ENCODE results near the gene MAPKAPK5.

The MAPKAPK5 gene

GRCh38 chr12:111925171-111925570, 83.1 kb downstream of the MAPKAPK5 start:
- no peak for TF ChIP-seq CTCF (IDR thresholded peaks at IDR 0.05; ENCODE audit: low read depth, low read length, poor library complexity, severe bottlenecking)
- TF ChIP-seq EZH2phosphoT487 (IDR thresholded peaks at IDR 0.05; ENCODE audit: borderline replicate concordance, low read length): no peak
- no peaks in the 10 kb centered on the region; the same call in 1 of the 2 replicates for H4K20me1 ChIP-seq (ENCODE audit: control insufficient read depth, insufficient read depth, low read depth, low read length)
- H3K27ac ChIP-seq (ENCODE audit: low read depth, low read length): no peak overlapping the region
- H3K36me3 ChIP-seq (ENCODE audit: control insufficient read depth, low read length): no peaks in the 10 kb centered on the region
- H3F3A ChIP-seq (ENCODE audit: control insufficient read depth, insufficient read depth): no peaks in the 10 kb centered on the region; the same call in 1 of the 2 replicates
- H3K9me2 ChIP-seq (replicated peaks; ENCODE audit: control insufficient read depth, low read length): no peaks in the 10 kb centered on the region
- no peaks in the 10 kb centered on the region for H3K4me1 ChIP-seq (ENCODE audit: control insufficient read depth, low read length)
- H3K9me3 ChIP-seq (ENCODE audit: control insufficient read depth, insufficient read depth, low read length): no peaks in the 10 kb centered on the region
- no peak overlapping the region for H3K4me2 ChIP-seq (ENCODE audit: low read length)
- H3K4me3 ChIP-seq (ENCODE audit: low read length): no peak overlapping the region
- H3K27me3 ChIP-seq (ENCODE audit: control insufficient read depth, low read length): no peaks in the 10 kb centered on the region
- H3K79me2 ChIP-seq (ENCODE audit: control insufficient read depth, low read length): no peaks in the 10 kb centered on the region

DNA sequence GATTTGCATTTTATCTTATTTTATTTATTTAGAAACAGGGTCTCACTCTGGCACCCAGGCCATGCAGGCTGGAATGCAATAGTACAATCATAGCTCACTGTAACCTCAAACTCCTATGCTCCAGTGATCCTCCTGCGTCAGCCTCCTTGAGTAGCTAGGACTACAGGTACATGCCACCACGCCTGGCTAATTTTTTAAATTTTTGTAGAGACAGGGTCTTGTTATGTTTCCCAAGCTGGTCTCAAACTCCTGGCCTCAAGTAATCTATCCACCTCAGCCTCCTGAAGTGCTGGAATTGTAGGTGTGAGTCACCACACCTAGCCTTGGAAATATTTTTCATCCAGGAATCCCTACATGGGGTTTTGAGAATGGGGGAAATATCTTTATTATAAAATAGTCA, 84.6 kb downstream of the MAPKAPK5 start:
- no peak overlapping the region for H3K4me2 ChIP-seq (ENCODE audit: low read length)
- no peaks in the 10 kb centered on the region for H3K79me2 ChIP-seq (ENCODE audit: control insufficient read depth, low read length)
- no peaks in the 10 kb centered on the region for H3K9me3 ChIP-seq (ENCODE audit: control insufficient read depth, insufficient read depth, low read length)
- no peaks in the 10 kb centered on the region for H3K9me2 ChIP-seq (replicated peaks; ENCODE audit: control insufficient read depth, low read length)
- H3K36me3 ChIP-seq (ENCODE audit: control insufficient read depth, low read length): no peaks in the 10 kb centered on the region
- H3K4me3 ChIP-seq (ENCODE audit: low read length): no peak overlapping the region
- H3K4me1 ChIP-seq (ENCODE audit: control insufficient read depth, low read length): no peaks in the 10 kb centered on the region
- H4K20me1 ChIP-seq (ENCODE audit: control insufficient read depth, insufficient read depth, low read depth, low read length): no peaks in the 10 kb centered on the region; the same call in 1 of the 2 replicates
- TF ChIP-seq EZH2phosphoT487 (IDR thresholded peaks at IDR 0.05; ENCODE audit: borderline replicate concordance, low read length): no peak
- TF ChIP-seq CTCF (IDR thresholded peaks at IDR 0.05; ENCODE audit: low read depth, low read length, poor library complexity, severe bottlenecking): no peak
- no peaks in the 10 kb centered on the region for H3K27me3 ChIP-seq (ENCODE audit: control insufficient read depth, low read length)
- H3K27ac ChIP-seq (ENCODE audit: low read depth, low read length): no peak overlapping the region
- no peaks in the 10 kb centered on the region for H3F3A ChIP-seq (ENCODE audit: control insufficient read depth, insufficient read depth)

DNA sequence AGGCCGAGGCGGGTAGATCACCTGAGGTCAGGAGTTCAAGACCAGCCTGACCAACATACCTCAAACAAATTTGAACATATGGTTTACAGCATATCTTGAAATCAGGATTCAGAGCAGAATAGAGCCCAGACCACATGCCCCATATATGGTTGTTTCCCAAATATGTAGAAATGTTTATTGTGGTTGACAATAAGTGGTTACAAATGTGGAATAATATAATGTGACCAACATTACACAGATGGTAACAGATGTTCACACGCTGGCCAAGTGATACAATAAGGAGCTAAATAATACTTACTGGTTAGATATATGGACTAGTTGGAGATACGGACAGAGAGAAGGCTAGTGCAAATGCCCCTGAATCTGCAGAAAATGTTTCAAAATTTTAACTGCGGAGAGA, 85.3 kb downstream of the MAPKAPK5 start:
- H4K20me1 ChIP-seq (ENCODE audit: control insufficient read depth, insufficient read depth, low read depth, low read length): no peaks in the 10 kb centered on the region; the same call in 1 of the 2 replicates
- H3K4me3 ChIP-seq (ENCODE audit: low read length): no peak overlapping the region
- no peaks in the 10 kb centered on the region for H3F3A ChIP-seq (ENCODE audit: control insufficient read depth, insufficient read depth)
- no peaks in the 10 kb centered on the region for H3K9me3 ChIP-seq (ENCODE audit: control insufficient read depth, insufficient read depth, low read length)
- no peaks in the 10 kb centered on the region for H3K79me2 ChIP-seq (ENCODE audit: control insufficient read depth, low read length)
- no peaks in the 10 kb centered on the region for H3K27me3 ChIP-seq (ENCODE audit: control insufficient read depth, low read length)
- H3K9me2 ChIP-seq (replicated peaks; ENCODE audit: control insufficient read depth, low read length): no peaks in the 10 kb centered on the region
- H3K4me2 ChIP-seq (ENCODE audit: low read length): no peak overlapping the region
- H3K4me1 ChIP-seq (ENCODE audit: control insufficient read depth, low read length): no peaks in the 10 kb centered on the region
- no peak for TF ChIP-seq EZH2phosphoT487 (IDR thresholded peaks at IDR 0.05; ENCODE audit: borderline replicate concordance, low read length)
- TF ChIP-seq CTCF (IDR thresholded peaks at IDR 0.05; ENCODE audit: low read depth, low read length, poor library complexity, severe bottlenecking): no peak
- no peak overlapping the region for H3K27ac ChIP-seq (ENCODE audit: low read depth, low read length)
- H3K36me3 ChIP-seq (ENCODE audit: control insufficient read depth, low read length): no peaks in the 10 kb centered on the region
